Suprapubic skin (tissue), 3 donors: ENCODE data around the gene ADAP1.

Experiments used
- CTCF ChIP-seq, 2 donors: fragments of 200-600 bp in 1 of 2; fragments of 450-650 bp in 1 of 2; sonication (generic) in 1 of 2; IDR thresholded peaks; one replicate each; pipeline ENCODE4 v1.5.1; 2016 to 2019; ENCODE audit warnings: antibody characterized with exemption in 2 of 2, mild to moderate bottlenecking in 1 of 2, moderate library complexity in 1 of 2
- POLR2A ChIP-seq, 2 donors: fragments of 450-650 bp; IDR thresholded peaks; one replicate each; pipeline ENCODE4 v1.6.1; 2017; ENCODE audit warnings: antibody characterized with exemption in 2 of 2, mild to moderate bottlenecking in 2 of 2, moderate library complexity in 2 of 2

- TF ChIP-seq POLR2A (IDR thresholded peaks at IDR 0.05) (no peak), CTCF (IDR thresholded peaks at IDR 0.05) (no peak)
Observed at GRCh38 chr7:877312-878232, 76.9 kb downstream of the ADAP1 start.
